Measurements from ENCODE around the gene CAPN7. TPM values are rescaled to one million over a fixed set of nuclear protein-coding genes. Genes with fewer than 3 reads are reported as not detected.

CAPN7 gene
- total RNA-seq, 1 donor from 2014 or later, result 57.7 TPM

DNA sequence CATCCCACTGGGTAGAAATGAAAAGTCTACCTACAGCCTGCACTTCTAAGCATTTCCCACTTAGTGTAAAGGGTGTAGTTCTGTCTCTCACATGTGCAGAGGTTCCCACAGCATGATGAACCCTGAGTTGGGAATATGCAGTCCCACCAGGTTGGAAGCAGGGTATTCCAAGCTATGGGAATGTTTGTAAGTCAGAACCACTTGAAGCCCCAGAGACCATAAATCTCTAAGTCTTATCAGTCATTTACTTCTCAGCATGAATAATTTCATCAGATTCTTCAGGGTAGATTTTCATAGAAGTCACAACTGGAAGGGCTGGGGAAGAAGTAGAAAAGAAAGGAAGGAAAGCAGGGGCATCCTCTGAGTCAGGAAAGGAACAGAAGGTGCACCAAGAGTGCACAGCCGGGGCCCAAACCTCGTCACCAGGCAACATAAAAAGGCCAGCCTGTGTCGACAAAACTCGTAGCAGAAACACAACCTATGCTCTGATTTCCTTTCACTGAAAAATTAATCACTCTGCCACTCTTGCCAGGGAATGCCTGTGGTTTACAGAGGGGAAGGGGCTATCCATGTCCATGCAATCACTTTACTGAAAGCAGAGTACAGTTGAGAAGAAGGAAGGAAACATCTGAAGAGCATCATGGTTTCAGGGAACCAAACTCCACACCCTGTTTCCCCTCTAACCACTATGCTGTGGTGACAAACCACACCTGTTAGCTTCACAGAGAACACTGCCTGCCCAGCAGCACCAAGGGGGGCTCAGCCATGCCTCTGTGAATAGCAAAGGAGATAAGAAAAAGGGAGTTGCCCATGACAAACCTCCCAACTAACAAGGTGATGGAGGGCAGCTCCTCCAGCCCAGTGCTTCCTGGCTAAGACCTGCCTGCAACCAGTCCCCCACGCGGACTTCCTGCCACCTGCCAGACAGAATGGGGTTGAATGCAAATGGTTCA lies 85.8 kb downstream of the CAPN7 start:
- Histone ChIP-seq H3K9me3 (ENCODE audit: low read depth) (no peaks in the 10 kb centered on the region), H3K4me2 (no peak overlapping the region), H4K20me1 (ENCODE audit: low read depth) (no peaks in the 10 kb centered on the region), H3F3A (ENCODE audit: low read depth) (no peaks in the 10 kb centered on the region), H3K79me2 (ENCODE audit: low read depth) (no peaks in the 10 kb centered on the region), H3K9ac (no peak overlapping the region), H2AFZ (replicated peaks) (no peak overlapping the region), H3K36me3 (no peaks in the 10 kb centered on the region), H3K27me3 (no peaks in the 10 kb centered on the region), H3K4me3 (no peak overlapping the region), H3K27ac (no peak overlapping the region), H3K4me1 (no peaks in the 10 kb centered on the region)
- H3K27me3 Mint-ChIP-seq (ENCODE audit: insufficient read depth, low read depth), result peaks cover 2% of the 10 kb centered on the region
- H3K4me3 Mint-ChIP-seq, result no peak overlapping the region
- peaks cover 10% of the 10 kb centered on the region for H3K4me1 Mint-ChIP-seq
- TF ChIP-seq EZH2 (IDR thresholded peaks at IDR 0.05) (no peak), EZH2phosphoT487 (IDR thresholded peaks at IDR 0.05) (no peak)
- TF ChIP-seq, protein P1, sequence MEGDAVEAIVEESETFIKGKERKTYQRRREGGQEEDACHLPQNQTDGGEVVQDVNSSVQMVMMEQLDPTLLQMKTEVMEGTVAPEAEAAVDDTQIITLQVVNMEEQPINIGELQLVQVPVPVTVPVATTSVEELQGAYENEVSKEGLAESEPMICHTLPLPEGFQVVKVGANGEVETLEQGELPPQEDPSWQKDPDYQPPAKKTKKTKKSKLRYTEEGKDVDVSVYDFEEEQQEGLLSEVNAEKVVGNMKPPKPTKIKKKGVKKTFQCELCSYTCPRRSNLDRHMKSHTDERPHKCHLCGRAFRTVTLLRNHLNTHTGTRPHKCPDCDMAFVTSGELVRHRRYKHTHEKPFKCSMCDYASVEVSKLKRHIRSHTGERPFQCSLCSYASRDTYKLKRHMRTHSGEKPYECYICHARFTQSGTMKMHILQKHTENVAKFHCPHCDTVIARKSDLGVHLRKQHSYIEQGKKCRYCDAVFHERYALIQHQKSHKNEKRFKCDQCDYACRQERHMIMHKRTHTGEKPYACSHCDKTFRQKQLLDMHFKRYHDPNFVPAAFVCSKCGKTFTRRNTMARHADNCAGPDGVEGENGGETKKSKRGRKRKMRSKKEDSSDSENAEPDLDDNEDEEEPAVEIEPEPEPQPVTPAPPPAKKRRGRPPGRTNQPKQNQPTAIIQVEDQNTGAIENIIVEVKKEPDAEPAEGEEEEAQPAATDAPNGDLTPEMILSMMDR (IDR thresholded peaks at IDR 0.05), result no peak
- H3K27ac Mint-ChIP-seq, result no peak overlapping the region
- peaks cover 1% of the 10 kb centered on the region for H3K36me3 Mint-ChIP-seq
- no peak for DNase-seq (ENCODE audit: low spot score)
- H3K9me3 Mint-ChIP-seq, result no peaks in the 10 kb centered on the region

DNA sequence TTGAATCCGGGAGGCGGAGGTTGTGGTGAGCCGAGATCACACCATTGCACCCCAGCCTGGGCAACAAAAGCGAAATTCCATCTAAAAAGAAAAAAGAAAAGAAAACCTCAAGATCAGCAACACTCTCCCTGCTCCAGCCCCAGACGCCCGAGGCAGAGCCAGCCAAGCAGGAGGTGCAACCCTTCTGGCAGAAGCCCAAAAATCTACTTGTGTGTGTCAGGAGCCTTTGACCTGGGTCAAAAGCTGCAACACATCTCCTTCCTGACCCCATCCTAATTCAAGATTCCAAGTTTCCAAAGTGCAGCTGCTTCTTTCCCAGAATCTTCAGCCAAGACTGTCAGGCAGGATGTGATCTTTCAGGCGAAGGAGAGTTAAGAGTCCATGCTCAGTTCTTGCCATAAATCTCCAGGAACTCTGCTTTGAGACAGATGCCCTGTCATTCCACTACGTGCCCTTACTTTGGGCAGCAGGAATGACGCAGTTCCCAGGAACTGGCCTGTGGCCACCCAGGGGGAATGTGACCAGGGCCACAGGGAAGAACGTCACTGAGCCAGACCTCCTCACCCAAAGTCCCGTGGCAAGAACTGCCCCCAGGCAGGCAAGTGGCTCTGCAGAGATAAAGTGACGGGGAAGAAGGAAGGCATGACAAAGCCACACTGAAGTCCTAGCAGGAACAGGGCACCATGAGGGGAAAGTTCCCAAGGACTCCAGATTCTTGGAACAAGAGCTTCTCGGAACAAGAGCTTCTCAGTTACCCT lies 86.9 kb downstream of the CAPN7 start:
- Histone ChIP-seq H3K4me3 (no peak overlapping the region), H2AFZ (replicated peaks) (no peak overlapping the region), H3K4me1 (no peaks in the 10 kb centered on the region), H3K27ac (no peak overlapping the region), H3K4me2 (no peak overlapping the region), H3K27me3 (no peaks in the 10 kb centered on the region), H3K9ac (no peak overlapping the region), H3K36me3 (no peaks in the 10 kb centered on the region), H3K79me2 (ENCODE audit: low read depth) (no peaks in the 10 kb centered on the region), H3F3A (ENCODE audit: low read depth) (no peaks in the 10 kb centered on the region), H4K20me1 (ENCODE audit: low read depth) (no peaks in the 10 kb centered on the region), H3K9me3 (ENCODE audit: low read depth) (no peaks in the 10 kb centered on the region)
- no peak for DNase-seq (ENCODE audit: low spot score)
- Mint-ChIP-seq H3K27ac (no peak overlapping the region), H3K27me3 (ENCODE audit: insufficient read depth, low read depth) (peaks cover 2% of the 10 kb centered on the region), H3K9me3 (no peaks in the 10 kb centered on the region), H3K36me3 (peaks cover 1% of the 10 kb centered on the region), H3K4me1 (peaks cover 10% of the 10 kb centered on the region), H3K4me3 (no peak overlapping the region)
- TF ChIP-seq, protein P1 (IDR thresholded peaks at IDR 0.05), result no peak
- TF ChIP-seq EZH2 (IDR thresholded peaks at IDR 0.05) (no peak), EZH2phosphoT487 (IDR thresholded peaks at IDR 0.05) (no peak)

DNA sequence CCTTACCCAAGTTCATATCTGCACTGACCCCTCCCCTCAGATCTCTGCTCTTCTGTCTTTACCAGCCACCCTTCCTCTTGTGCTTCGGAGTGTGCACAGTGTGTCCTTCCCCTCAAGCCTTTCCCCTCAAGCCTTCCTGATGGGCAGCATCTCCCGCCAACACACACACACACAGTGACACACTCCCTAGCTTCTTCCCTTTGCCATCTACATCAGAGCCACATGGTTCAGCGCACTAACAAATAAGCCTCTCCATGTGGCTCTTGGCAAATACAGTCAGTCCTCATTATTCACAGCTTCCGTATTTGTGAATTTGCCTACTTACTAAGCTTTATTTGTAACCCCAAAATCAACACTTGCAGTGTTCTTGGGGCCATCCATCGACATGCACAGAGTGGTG lies 88.9 kb downstream of the CAPN7 start:
- no peak overlapping the region for H3K27ac Mint-ChIP-seq
- no peaks in the 10 kb centered on the region for H3K9me3 Mint-ChIP-seq
- TF ChIP-seq EZH2 (IDR thresholded peaks at IDR 0.05), result no peak
- TF ChIP-seq, protein P1 (IDR thresholded peaks at IDR 0.05), result no peak
- no peak for TF ChIP-seq EZH2phosphoT487 (IDR thresholded peaks at IDR 0.05)
- H3K36me3 Mint-ChIP-seq, result peaks cover 1% of the 10 kb centered on the region
- peaks cover 10% of the 10 kb centered on the region for H3K4me1 Mint-ChIP-seq
- Histone ChIP-seq H3F3A (ENCODE audit: low read depth) (no peaks in the 10 kb centered on the region), H3K4me2 (no peak overlapping the region), H4K20me1 (ENCODE audit: low read depth) (no peaks in the 10 kb centered on the region), H3K9ac (no peak overlapping the region), H3K36me3 (no peaks in the 10 kb centered on the region), H3K79me2 (ENCODE audit: low read depth) (no peaks in the 10 kb centered on the region), H3K4me3 (no peak overlapping the region), H3K4me1 (no peaks in the 10 kb centered on the region), H3K9me3 (ENCODE audit: low read depth) (no peaks in the 10 kb centered on the region), H2AFZ (replicated peaks) (no peak overlapping the region), H3K27ac (no peak overlapping the region), H3K27me3 (no peaks in the 10 kb centered on the region)
- no peaks in the 10 kb centered on the region for H3K27me3 Mint-ChIP-seq (ENCODE audit: insufficient read depth, low read depth)
- no peak overlapping the region for H3K4me3 Mint-ChIP-seq
- DNase-seq (ENCODE audit: low spot score), result no peak
